IPS DF 6.9 (cell line): Measurements from ENCODE around the gene ADAMTS14.

Experiments used
- DNase-seq: peaks from one replicate; pipeline ENCODE4 v3.0.0-alpha.2; 2013; ENCODE audit warnings: low read depth, low spot score
- H3K27ac ChIP-seq: one replicate; pipeline ENCODE4 v1.5.1; 2013; ENCODE audit warnings: low read length, control low read depth
- H3K27me3 ChIP-seq: 2 replicates; pipeline ENCODE4 v1.6.1; 2013; ENCODE audit warnings: mild to moderate bottlenecking, low read length; ENCODE audit not compliant: control insufficient read depth, insufficient read depth
- H3K36me3 ChIP-seq: 2 replicates; pipeline ENCODE4 v1.6.1; 2013; ENCODE audit warnings: low read length; ENCODE audit not compliant: control insufficient read depth, insufficient read depth
- H3K4me1 ChIP-seq: 2 replicates; pipeline ENCODE4 v1.6.1; 2013; ENCODE audit warnings: low read length; ENCODE audit not compliant: control insufficient read depth, insufficient read depth
- H3K4me3 ChIP-seq: 2 replicates; pipeline ENCODE4 v1.5.1; 2013; ENCODE audit warnings: mild to moderate bottlenecking, low read length
- H3K9me3 ChIP-seq: 2 replicates; pipeline ENCODE4 v1.6.1; 2013; ENCODE audit warnings: low read length, inconsistent platforms; ENCODE audit not compliant: control insufficient read depth, insufficient read depth
- WGBS: extraction: QIAGEN DNeasy Blood & Tissue Kit; methylation state at CpG from one replicate; pipeline ENCODE4 v1.1.7; 2013; ENCODE audit warnings: mixed read lengths, missing lambda C conversion rate; ENCODE audit not compliant: insufficient read length, insufficient coverage; 5-methylcytosine and 5-hydroxymethylcytosine counted together

Gene ADAMTS14

GRCh38 chr10:70797840-70798239 lies 125.5 kb downstream of the ADAMTS14 start:
- Histone ChIP-seq H3K36me3 (no peaks in the 10 kb centered on the region), H3K27ac (no peak overlapping the region), H3K4me1 (no peaks in the 10 kb centered on the region; the same call in 1 of the 2 replicates), H3K27me3 (no peaks in the 10 kb centered on the region), H3K9me3 (no peaks in the 10 kb centered on the region), H3K4me3 (peak overlapping the region; percentile 12; the same call in 1 of the 2 replicates)
- no CpG with 5 or more reads among the region's 7 CpGs for WGBS
- DNase-seq = no peak

- Histone ChIP-seq H3K27me3 (no peaks in the 10 kb centered on the region), H3K4me3 (no peak overlapping the region), H3K4me1 (no peaks in the 10 kb centered on the region; the same call in 1 of the 2 replicates), H3K27ac (no peak overlapping the region), H3K36me3 (no peaks in the 10 kb centered on the region), H3K9me3 (no peaks in the 10 kb centered on the region)
- no peak for DNase-seq
- WGBS = no CpG with 5 or more reads among the region's 5 CpGs
Observed at GRCh38 chr10:70799124-70799523, 126.8 kb downstream of the ADAMTS14 start.

- WGBS = no CpG with 5 or more reads among the region's 1 CpG
- Histone ChIP-seq H3K9me3 (no peaks in the 10 kb centered on the region), H3K4me1 (peaks cover under 1% of the 10 kb centered on the region), H3K36me3 (no peaks in the 10 kb centered on the region), H3K4me3 (no peak overlapping the region), H3K27me3 (no peaks in the 10 kb centered on the region), H3K27ac (no peak overlapping the region)
- DNase-seq = no peak
Observed at GRCh38 chr10:70801854-70802253, 129.5 kb downstream of the ADAMTS14 start.

DNA sequence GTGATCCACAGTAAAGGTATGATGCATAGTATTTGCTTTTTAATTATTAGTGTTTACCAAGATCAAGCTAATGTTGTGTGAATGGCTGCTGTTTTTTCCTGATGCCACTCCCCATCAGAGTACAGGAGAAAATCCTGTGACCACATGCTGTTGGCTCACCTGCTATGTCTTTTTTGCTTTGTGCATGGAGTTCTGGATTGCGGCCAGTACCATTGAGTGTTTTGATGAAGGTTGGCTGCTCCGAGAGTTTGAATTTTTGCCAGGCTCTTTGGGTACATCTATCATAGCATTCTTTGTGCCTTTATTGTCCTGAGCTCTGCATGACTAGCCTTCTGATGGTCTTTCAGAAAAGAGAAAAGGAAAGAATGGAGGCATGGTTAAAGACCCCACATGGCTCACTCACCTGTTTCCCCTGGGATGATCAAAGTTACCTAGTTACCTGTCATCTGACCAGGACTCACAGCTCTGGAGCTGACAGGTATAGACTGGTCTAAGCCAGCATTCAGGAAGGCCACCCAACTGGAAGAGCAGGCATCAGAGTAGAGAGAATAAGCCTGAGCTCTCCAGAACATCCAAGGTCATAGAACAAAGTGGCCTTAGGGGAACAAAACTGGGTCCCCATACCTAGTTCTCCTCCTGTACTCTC lies 131.6 kb downstream of the ADAMTS14 start:
- H3K27ac ChIP-seq = no peak overlapping the region
- H3K36me3 ChIP-seq = no peaks in the 10 kb centered on the region
- no CpG with 5 or more reads among the region's 2 CpGs for WGBS
- H3K9me3 ChIP-seq = no peaks in the 10 kb centered on the region
- no peak overlapping the region for H3K4me3 ChIP-seq
- DNase-seq = no peak
- H3K4me1 ChIP-seq = peaks cover 1% of the 10 kb centered on the region; the same call in 1 of the 2 replicates
- H3K27me3 ChIP-seq = no peaks in the 10 kb centered on the region

DNA sequence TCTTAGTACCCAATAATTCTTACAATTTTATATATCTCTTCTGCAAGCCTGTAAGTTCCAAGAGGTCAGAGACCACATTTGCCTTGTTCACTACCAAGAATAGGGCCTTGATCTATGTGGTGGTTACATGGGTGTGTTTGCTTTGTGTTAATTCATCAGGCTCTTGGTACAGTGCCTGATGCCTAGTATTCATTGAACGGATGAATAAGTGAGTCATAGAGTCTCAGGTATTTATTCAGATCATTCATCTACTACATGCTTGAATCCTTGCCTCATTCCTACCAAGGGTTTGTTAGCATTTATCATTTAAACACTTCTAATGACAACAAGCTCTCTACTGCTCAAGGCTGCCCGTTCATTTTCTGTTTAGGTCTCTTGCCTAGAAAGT lies 132.1 kb downstream of the ADAMTS14 start:
- Histone ChIP-seq H3K36me3 (no peaks in the 10 kb centered on the region), H3K4me1 (peaks cover 1% of the 10 kb centered on the region; the same call in 1 of the 2 replicates), H3K27me3 (no peaks in the 10 kb centered on the region), H3K27ac (no peak overlapping the region), H3K4me3 (no peak overlapping the region), H3K9me3 (no peaks in the 10 kb centered on the region)
- DNase-seq = no peak
- no CpG with 5 or more reads among the region's 2 CpGs for WGBS

- no peak for DNase-seq
- Histone ChIP-seq H3K4me3 (no peak overlapping the region), H3K27ac (no peak overlapping the region), H3K4me1 (peaks cover 1% of the 10 kb centered on the region; the same call in 1 of the 2 replicates), H3K27me3 (no peaks in the 10 kb centered on the region), H3K36me3 (no peaks in the 10 kb centered on the region), H3K9me3 (no peaks in the 10 kb centered on the region)
- no CpG with 5 or more reads among the region's 3 CpGs for WGBS
Observed at GRCh38 chr10:70805619-70806215, 133.4 kb downstream of the ADAMTS14 start.

DNA sequence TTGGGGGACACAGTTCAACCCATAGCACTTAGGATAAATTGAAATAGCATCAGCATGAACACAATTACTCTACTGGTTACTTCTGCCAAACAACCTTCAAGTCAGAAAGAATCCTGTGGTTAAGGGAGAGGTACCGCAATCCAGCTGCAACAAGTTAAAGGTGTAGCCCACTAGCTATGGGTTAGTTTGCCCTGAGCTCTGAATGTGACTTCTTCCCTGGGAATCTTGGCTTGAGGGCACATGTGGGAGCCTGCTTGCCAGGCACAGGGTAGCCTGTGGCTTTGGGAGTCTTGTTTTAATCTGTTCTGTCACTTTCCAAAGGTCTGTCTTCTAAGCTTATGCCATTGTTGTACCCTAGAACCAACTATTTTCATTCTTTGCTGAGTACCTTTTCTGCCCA lies 134.5 kb downstream of the ADAMTS14 start:
- no peaks in the 10 kb centered on the region for H3K36me3 ChIP-seq
- DNase-seq = no peak
- peaks cover 1% of the 10 kb centered on the region; the same call in 1 of the 2 replicates for H3K4me1 ChIP-seq
- no peak overlapping the region for H3K4me3 ChIP-seq
- WGBS = no CpG with 5 or more reads among the region's 1 CpG
- H3K27ac ChIP-seq = no peak overlapping the region
- H3K9me3 ChIP-seq = no peaks in the 10 kb centered on the region
- no peaks in the 10 kb centered on the region for H3K27me3 ChIP-seq

- Histone ChIP-seq H3K27ac (no peak overlapping the region), H3K9me3 (no peaks in the 10 kb centered on the region), H3K27me3 (no peaks in the 10 kb centered on the region), H3K4me3 (no peak overlapping the region), H3K4me1 (peaks cover 1% of the 10 kb centered on the region; the same call in 1 of the 2 replicates), H3K36me3 (no peaks in the 10 kb centered on the region)
- WGBS = no CpG with 5 or more reads among the region's 3 CpGs
- no peak for DNase-seq
Observed at GRCh38 chr10:70807556-70807955, 135.2 kb downstream of the ADAMTS14 start.

GRCh38 chr10:70809011-70809611 lies 136.8 kb downstream of the ADAMTS14 start:
- no peak overlapping the region for H3K27ac ChIP-seq
- H3K36me3 ChIP-seq = no peaks in the 10 kb centered on the region
- no peak for DNase-seq
- peaks cover 1% of the 10 kb centered on the region; the same call in 1 of the 2 replicates for H3K4me1 ChIP-seq
- H3K27me3 ChIP-seq = no peaks in the 10 kb centered on the region
- no peaks in the 10 kb centered on the region for H3K9me3 ChIP-seq
- no peak overlapping the region for H3K4me3 ChIP-seq
- WGBS = no CpG with 5 or more reads among the region's 6 CpGs

GRCh38 chr10:70809726-70810125 lies 137.4 kb downstream of the ADAMTS14 start:
- Histone ChIP-seq H3K9me3 (no peaks in the 10 kb centered on the region), H3K4me1 (peaks cover 1% of the 10 kb centered on the region; the same call in 1 of the 2 replicates)
- no CpG with 5 or more reads among the region's 2 CpGs for WGBS

More at GRCh38 chr10:70809726-70810125, 137.4 kb downstream of the ADAMTS14 start:
- no peaks in the 10 kb centered on the region for H3K27me3 ChIP-seq
- no peaks in the 10 kb centered on the region for H3K36me3 ChIP-seq
- no peak overlapping the region for H3K27ac ChIP-seq
- H3K4me3 ChIP-seq = no peak overlapping the region
- DNase-seq = no peak
